T-helper 1 cell treated with Interleukin-12 subunit alpha and Interleukin-12 subunit beta and Interleukin-4 antibody, amounts not matched to agents 30 μg/mL and 1 μg/mL, for 36 hours (primary cell): ENCODE results near the gene HNRNPA1.
"Not testable (repeated sequence)": the region's sequence is repeated elsewhere in the genome, so short reads cannot be mapped to it uniquely, and the experiment has no call there.

Source experiments
- H3K27ac Mint-ChIP-seq: one replicate; pipeline ENCODE4 v1.8.0; 2021; ENCODE audit warnings: mild to moderate bottlenecking, mixed read lengths
- H3K27me3 Mint-ChIP-seq: one replicate; pipeline ENCODE4 v1.8.0; 2021; ENCODE audit warnings: low read depth, mixed read lengths
- H3K36me3 Mint-ChIP-seq: one replicate; pipeline ENCODE4 v1.8.0; 2021; ENCODE audit warnings: low read depth, mixed read lengths
- H3K4me1 Mint-ChIP-seq: one replicate; pipeline ENCODE4 v1.8.0; 2021; ENCODE audit warnings: low read depth, mixed read lengths
- H3K4me3 Mint-ChIP-seq: one replicate; pipeline ENCODE4 v1.8.0; 2021; ENCODE audit warnings: mild to moderate bottlenecking, moderate library complexity, mixed read lengths
- H3K9me3 Mint-ChIP-seq: one replicate; pipeline ENCODE4 v1.8.0; 2021; ENCODE audit warnings: mixed read lengths

Gene HNRNPA1

DNA sequence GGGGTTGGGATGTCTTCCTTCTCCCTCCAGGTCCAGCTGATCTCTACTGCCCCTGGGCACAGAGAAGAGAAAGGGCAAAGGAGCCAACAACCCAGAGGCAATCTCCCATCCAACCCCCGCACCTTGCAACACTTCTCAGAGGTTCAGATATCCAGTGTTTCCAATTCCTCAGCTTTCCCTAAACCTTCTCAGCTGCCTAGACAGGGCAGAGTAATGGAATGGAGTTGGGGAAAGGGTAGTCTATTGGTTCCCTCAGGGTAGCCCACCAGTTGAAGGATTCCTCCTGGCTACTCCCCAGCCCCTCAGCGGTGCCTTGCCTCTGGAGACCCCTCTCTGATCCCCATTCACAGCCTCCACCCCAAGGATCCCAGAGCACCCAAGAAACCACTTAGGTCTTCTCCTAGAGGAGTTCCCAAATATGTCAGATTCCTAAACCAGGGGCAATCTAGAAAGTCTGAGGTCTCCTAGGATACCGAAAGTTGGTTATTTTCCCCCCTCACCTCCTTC lies 19.8 kb downstream of the HNRNPA1 start:
- H3K4me3 Mint-ChIP-seq, result no peak overlapping the region
- no peak overlapping the region for H3K27ac Mint-ChIP-seq
- no peaks in the 10 kb centered on the region for H3K9me3 Mint-ChIP-seq

DNA sequence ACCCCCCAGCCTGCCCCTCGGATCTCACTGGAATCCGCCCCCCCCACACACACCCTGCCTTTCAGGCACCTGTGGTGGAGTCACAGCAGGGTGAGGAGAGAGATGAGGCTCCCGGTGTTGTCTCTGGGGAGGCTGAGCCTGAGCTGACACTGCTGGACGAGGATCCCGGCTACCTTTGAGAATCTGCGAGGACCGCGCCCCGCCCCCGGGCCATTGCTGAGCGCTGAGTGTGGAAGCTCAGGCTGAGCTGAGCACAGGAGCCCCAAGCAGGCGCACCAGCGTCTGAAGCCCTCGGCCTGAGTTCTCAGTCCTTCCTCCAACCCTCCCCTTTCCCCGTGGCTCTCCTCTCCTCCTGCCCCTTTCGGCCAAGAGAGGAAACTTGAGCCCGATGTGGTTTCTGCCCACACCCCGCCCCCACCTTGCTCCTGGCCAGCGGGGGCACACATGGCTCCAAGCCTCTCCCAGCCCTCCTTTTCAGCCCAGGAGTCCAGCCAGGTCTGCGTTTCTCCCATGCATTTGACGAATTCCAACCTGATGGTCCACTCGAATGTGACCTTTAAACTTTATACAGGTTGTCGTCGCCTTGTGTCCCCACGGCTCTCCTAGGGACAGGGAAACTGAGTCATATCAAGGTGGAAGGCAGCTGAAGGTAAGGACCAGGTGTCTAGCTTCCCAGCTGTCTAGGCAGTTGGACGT lies 20.4 kb downstream of the HNRNPA1 start, which contains the start of gene NFE2:
Gene NFE2, minus strand, starts transcription at position 284 of the 696 bp plus-strand sequence. CDS start 5,767 bp downstream, outside the sequence.
- Mint-ChIP-seq H3K27me3 (peaks cover 78% of the 10 kb centered on the region), H3K4me3 (no peak within 1 kb of the TSS), H3K9me3 (no peaks in the 10 kb centered on the region)

More for the DNA sequence above, 19.8 kb downstream of the HNRNPA1 start:
- H3K36me3 Mint-ChIP-seq, result no peaks in the 10 kb centered on the region
- peaks cover 77% of the 10 kb centered on the region for H3K27me3 Mint-ChIP-seq
- peaks cover 8% of the 10 kb centered on the region for H3K4me1 Mint-ChIP-seq

DNA sequence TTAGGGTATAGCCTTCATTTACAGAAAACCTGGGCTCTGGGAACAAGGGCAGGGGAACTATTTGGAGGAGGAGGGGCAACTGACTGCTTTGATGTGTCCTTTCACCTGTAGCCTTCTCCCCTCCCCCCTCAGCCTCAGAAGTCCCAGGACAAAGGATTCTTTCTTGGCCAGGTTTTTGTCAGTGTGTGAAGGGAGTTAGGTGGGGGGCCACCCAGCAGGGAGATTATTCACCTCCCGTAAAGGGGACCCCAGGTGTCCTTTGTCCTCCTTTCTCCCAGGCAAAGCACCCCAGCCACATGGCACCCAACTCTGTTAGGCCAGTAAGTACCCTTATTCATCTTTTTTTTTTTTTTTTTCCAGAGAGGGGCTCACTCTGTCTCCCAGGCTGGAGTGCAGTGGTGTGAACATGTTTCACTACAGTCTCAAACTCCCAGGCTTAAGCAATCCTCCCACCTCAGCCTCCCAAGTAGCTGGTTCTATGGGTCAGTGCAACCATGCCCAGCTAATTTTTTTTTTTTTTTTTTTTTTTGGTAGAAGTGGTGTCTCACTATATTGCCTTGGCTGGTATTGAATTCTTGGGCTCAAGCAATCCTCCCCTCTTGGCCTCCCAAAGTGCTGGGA lies 21.0 kb downstream of the HNRNPA1 start:
- Mint-ChIP-seq H3K36me3 (no peaks in the 10 kb centered on the region), H3K27me3 (peaks cover 76% of the 10 kb centered on the region), H3K9me3 (no peaks in the 10 kb centered on the region), H3K4me3 (no peak overlapping the region), H3K4me1 (peaks cover 8% of the 10 kb centered on the region), H3K27ac (no peak overlapping the region)

More for the DNA sequence above, 20.4 kb downstream of the HNRNPA1 start, which contains the start of gene NFE2:
- peaks cover 8% of the 10 kb centered on the region for H3K4me1 Mint-ChIP-seq
- no peak within 1 kb of the TSS for H3K27ac Mint-ChIP-seq
- H3K36me3 Mint-ChIP-seq, result no peaks in the 10 kb centered on the region

DNA sequence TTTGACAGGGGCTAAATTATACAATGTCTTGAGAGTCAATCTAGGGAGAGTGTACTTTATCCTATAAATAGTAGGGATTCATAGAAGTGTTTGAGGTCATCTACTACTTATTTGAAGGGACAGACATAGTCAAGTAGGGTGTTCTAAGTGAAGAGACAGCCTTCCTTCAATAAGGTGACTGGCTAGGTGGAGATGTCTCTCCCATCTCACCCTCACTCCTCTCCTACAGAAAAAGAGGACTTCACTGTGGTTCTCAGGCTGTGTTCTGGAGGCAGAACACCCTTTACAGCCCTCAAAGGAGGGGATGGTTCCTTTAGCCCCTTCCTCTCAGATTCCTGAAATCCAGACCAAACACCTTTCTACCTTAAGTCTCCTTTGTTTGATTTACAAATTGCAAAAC lies 23.1 kb downstream of the HNRNPA1 start:
- no peak overlapping the region for H3K4me3 Mint-ChIP-seq
- H3K27me3 Mint-ChIP-seq, result peaks cover 73% of the 10 kb centered on the region
- H3K36me3 Mint-ChIP-seq, result no peaks in the 10 kb centered on the region
- no peak overlapping the region for H3K27ac Mint-ChIP-seq
- no peaks in the 10 kb centered on the region for H3K9me3 Mint-ChIP-seq
- peaks cover 9% of the 10 kb centered on the region for H3K4me1 Mint-ChIP-seq

DNA sequence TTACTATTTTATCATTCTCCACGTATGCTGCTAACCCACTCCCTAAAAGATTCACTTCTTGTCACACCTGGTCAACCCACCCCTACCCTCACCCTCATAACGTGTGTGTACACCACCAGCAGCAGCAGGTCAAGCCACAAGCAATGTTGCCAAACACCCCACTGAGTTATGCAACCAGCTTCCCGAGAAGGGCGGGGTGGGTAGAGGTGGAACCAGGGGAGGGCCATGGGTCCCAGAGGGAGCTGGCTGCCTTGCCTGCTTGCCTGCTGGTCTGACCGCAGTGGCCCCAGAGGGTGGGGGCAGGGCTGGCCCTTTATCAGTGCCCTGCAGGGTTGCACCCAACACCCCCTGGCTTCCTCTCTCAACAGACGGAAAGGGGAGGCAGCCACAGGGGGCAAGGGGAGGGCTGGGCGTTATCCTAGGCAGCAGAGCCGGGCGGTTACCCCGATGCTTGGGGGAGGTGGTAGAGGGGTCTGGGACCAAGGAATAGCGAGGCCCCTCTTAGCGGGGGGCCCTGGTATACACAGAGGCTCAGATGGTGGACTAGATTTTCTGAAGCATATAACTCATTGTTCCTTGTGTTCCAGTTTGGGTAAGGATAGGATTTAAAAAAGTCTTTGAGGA lies 23.8 kb downstream of the HNRNPA1 start:
- H3K27ac Mint-ChIP-seq, result no peak overlapping the region
- no peaks in the 10 kb centered on the region for H3K9me3 Mint-ChIP-seq
- H3K36me3 Mint-ChIP-seq, result no peaks in the 10 kb centered on the region
- no peak overlapping the region for H3K4me3 Mint-ChIP-seq
- peaks cover 67% of the 10 kb centered on the region for H3K27me3 Mint-ChIP-seq
- H3K4me1 Mint-ChIP-seq, result peaks cover 9% of the 10 kb centered on the region

DNA sequence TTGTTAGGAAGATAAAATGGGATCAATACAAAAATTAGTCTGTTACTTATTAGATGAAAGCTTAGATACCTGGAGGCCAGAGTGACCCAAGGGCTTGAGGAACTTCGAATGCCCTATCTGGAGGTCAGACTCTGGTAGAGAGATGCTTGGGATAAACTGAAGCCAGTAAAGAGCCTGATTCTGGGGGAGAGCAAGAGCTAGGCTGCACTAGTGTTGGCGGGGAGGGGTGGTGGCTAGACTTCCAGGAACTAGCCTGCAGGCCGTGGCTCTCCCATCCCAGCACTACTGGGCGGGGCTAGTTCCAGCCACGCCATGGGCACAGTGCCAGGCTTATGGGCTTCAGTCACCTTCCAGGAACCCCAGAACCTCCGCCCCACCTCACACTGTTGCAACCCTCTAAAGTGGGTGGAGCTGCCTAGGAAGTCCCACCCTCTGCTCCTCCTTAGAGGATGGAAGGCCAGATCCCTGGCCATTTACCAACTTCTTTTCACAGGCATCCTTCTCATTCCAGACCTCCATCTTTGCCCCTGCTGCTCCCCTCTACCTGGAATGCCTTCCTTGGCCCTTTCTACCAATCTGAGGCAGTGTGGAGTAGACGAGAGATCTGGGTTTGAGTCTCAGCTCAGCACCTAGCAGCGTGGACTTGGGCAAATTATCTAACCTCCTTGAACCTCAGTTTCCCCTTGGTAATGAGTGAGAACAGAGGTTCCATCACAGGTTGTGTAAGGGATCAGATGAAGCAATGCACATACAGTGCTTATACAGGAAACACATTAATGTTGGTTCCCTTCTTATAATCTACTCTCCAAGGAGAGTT lies 26.6 kb downstream of the HNRNPA1 start:
- no peaks in the 10 kb centered on the region for H3K36me3 Mint-ChIP-seq
- H3K9me3 Mint-ChIP-seq, result no peaks in the 10 kb centered on the region
- H3K4me3 Mint-ChIP-seq, result no peak overlapping the region
- H3K4me1 Mint-ChIP-seq, result peaks cover 9% of the 10 kb centered on the region
- peaks cover 47% of the 10 kb centered on the region for H3K27me3 Mint-ChIP-seq
- no peak overlapping the region for H3K27ac Mint-ChIP-seq

DNA sequence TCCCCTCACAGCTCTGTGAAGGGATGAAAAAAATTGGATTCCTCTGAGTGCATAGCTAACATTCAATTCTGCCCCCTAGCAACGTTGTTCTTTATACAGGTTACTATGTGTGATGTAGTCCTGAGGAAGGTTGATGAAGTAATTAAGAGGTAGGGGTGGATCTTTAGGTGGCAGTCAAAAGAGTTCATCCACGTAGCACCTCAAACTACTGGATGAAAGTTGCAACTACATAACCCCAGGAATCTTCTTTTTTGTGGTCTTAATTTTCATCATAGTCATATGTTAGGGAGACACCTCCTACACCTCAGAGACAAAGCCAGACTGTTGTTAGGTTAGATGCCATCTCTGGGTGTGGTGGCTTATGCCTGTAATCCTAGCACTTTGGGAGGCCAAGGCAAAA lies 30.5 kb downstream of the HNRNPA1 start:
- H3K27me3 Mint-ChIP-seq, result peaks cover 23% of the 10 kb centered on the region
- peaks cover 6% of the 10 kb centered on the region for H3K4me1 Mint-ChIP-seq
- no peak overlapping the region for H3K27ac Mint-ChIP-seq
- no peaks in the 10 kb centered on the region for H3K9me3 Mint-ChIP-seq
- H3K4me3 Mint-ChIP-seq, result no peak overlapping the region
- no peaks in the 10 kb centered on the region for H3K36me3 Mint-ChIP-seq

DNA sequence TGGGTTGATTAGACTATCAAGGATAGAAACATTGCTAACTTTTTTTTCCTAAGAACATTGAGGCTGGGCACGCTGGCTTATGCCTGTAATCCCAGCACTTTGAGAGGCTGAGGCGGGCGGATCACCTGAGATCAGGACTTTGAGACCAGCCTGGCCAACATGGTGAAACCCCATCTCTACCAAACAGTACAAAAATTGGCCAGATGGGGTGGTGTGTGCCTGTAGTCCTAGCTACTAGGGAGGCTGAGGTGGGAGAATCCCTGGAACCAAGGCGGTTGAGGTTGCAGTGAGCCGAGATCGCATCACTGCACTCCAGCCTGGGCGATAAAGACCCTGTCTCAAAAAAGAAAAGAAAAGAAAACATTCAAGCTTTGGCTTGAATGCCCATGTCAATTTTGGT lies 31.8 kb downstream of the HNRNPA1 start:
- peaks cover 17% of the 10 kb centered on the region for H3K27me3 Mint-ChIP-seq
- H3K4me3 Mint-ChIP-seq, H3K36me3 Mint-ChIP-seq, H3K9me3 Mint-ChIP-seq, H3K27ac Mint-ChIP-seq, H3K4me1 Mint-ChIP-seq: not testable (repeated sequence)

DNA sequence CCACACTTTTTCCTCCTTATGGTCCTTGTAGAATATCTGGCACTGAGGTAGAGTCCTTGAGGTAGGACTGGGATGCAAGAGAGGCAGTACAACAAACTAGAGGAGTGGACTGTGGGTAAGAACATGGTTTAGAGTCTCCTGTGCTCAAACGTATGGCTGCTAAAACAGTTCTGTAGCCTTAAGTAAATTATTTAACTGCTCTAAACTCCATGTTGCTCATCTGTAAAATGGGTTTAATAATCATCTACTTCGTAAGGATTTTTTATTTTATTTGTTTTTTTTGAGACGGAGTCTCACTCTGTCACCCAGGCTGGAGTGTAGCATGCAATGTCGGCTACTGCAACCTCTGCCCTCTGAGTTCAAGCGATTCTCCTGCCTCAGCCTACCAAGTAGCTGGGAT lies 40.8 kb downstream of the HNRNPA1 start:
- H3K4me3 Mint-ChIP-seq, result no peak overlapping the region
- H3K27me3 Mint-ChIP-seq, result peaks cover 8% of the 10 kb centered on the region
- H3K27ac Mint-ChIP-seq, result no peak overlapping the region
- H3K9me3 Mint-ChIP-seq, result no peaks in the 10 kb centered on the region
- peaks cover 4% of the 10 kb centered on the region for H3K4me1 Mint-ChIP-seq
- H3K36me3 Mint-ChIP-seq, result peaks cover 4% of the 10 kb centered on the region

DNA sequence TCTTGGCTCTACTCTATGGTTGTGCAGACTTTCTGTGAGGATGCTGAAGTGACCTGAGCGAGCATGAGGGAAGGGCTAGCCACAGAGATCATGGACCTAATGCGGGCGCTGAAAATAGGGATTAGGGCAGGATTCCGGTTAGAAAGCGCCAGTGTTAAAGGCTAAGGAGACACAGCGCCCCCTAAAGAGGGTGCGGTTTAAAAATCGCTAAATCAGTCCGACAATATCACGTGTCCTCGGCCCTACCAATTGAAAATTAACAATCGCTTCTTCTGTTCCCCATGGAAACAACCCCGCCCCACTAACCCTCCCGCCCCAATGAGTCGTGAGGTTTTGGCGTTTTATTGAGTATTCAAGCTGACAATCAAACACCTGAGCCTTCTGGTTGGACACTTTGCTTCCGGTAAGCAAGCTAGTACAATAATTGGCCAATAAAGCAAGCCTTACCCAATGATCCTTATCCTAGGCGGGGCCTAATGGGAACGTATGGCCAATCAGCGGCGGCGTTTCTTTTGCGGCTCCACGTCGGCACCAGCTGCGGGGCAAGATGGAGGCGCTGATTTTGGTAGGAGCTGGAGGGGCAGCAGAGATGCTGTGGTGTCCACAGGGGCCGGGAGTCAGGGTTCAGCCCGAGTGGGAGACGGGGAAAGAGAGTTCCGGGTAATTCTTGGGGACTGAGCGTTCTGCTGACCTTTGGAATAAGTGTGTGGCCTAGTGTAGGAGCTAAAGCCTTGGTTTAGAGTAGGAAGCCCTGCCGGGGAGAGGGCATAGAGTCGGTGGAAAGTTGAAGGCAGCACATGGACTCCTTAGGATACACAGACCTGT lies 44.3 kb downstream of the HNRNPA1 start, which contains the start of gene COPZ1:
Gene COPZ1, plus strand, starts transcription at position 515 of the 825 bp plus-strand sequence. Its CDS starts 33 bp downstream, at position 548.
- Mint-ChIP-seq H3K27me3 (peaks cover 2% of the 10 kb centered on the region), H3K36me3 (peaks cover 8% of the 10 kb centered on the region), H3K4me1 (peaks cover 24% of the 10 kb centered on the region), H3K9me3 (no peaks in the 10 kb centered on the region), H3K27ac (peak within 1 kb of the TSS; percentile 89), H3K4me3 (peak within 1 kb of the TSS; percentile 91)

DNA sequence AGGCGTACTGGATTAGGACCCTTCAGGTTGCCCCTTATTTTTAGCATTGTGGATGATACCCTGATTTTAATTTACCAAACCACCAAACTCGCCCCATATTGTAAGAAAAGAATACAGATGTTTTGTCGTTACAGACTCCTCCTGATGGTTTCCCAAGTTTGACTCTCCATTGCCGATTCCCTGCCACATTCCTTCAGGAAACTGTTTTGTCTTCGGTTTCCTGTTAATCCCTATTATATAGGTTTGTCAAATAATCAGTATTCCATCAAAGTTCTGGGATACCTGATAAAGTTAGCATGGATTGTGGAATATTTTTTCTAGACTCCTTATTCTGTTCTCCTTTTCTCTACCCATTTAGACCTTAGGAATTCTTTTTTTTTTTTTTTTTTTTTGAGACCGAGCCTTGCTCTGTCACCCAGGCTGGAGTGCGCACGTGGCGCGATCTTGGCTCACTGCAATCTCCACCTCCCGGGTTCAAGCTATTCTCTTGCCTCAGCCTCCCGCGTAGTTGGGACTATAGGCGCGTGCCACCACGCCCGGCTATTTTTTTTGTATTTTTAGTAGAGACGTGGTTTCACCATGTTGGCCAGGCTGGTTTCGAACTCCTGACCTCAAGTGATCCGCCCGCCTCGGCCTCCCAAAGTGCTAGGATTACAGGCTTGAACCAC lies 45.0 kb downstream of the HNRNPA1 start:
- peak overlapping the region; percentile 91 for H3K4me3 Mint-ChIP-seq
- H3K4me1 Mint-ChIP-seq, result peaks cover 29% of the 10 kb centered on the region
- not testable (repeated sequence) for H3K27me3 Mint-ChIP-seq, H3K9me3 Mint-ChIP-seq, H3K36me3 Mint-ChIP-seq
- H3K27ac Mint-ChIP-seq, result peak overlapping the region; percentile 89

DNA sequence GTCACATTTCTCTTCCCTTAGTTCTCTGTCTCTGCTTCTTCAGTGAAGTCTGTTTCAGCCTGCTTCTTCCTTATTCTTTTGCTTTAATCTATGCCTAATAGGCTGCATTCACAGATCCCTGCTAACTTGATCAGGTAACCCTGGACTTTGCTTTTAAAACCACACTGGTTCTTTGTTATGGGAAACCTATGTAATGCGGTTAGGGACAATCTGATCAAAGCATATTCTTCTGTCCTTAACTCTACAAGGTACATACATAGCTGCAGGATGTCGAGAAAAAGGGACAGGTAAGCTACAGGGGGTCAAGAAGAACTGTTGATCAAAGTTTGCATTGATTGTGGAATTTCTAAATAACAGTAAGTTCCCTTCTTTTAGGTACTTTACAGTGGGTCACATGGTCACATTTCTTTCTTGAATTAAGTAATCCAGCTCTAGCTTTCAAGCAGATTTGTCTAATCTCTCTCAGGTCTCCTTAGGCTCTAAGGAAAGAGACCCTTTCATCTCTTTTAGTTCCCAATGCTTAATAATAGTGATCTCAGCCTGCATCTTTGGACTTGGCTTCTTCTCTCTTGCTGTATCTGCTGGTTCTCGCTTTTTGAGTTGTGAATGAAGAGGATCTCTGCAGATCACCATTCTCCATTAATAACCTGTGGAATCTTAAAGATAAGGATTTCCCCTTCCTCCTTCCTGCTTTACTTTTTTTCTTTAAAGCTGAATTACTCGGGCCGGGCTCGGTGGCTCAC lies 48.2 kb downstream of the HNRNPA1 start:
- peak overlapping the region; percentile 58 for H3K27ac Mint-ChIP-seq
- peaks cover 45% of the 10 kb centered on the region for H3K4me1 Mint-ChIP-seq
- H3K36me3 Mint-ChIP-seq, result peaks cover 14% of the 10 kb centered on the region
- H3K27me3 Mint-ChIP-seq, result no peaks in the 10 kb centered on the region
- no peaks in the 10 kb centered on the region for H3K9me3 Mint-ChIP-seq
- H3K4me3 Mint-ChIP-seq, result peak overlapping the region; percentile 32
